ENCODE data around the gene CARD19.

The CARD19 gene

DNA sequence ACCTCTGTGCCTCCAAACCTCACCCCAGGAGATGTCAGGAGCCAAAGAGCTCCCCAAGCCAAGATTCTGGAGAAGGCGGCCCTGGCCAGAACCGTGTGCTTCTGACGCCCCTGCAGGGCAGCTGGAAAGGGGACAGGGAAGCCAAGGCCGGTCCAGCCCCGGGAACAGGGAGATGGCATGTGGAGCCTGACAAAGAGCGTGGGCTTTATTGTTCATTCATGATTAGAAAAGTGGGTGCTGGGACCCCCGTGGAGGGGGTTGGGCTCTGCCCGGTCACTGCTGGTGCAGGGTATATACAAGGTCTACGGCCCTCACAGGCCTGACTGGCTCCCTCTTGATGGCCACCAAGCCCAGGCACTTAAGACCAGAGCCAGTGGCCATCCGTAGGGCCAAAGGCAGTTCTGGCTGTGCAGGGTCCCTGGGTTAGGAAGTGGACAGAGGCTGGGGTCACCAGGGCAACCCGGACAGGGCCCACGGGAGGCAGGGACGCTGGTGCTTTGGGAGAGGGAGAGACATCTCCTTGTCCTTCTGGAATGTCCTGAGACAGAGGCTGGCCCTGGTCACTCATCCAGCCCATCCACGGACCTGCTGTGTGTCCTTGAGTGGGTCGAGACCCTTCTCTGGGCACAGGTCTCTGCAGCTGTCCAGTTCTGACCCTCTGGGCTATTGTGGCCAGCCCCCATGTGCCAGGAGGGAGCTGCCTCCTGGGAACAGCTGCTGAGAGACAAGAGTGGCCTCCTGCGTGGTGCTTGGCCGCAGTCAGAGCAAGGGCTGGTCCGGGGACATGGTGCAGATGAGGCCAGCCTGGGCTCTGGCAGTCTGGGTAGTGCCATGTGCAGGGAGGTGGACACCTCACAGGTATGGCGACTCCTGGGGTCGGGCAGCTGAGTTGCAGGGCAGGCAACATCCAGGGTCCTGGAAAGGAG is 25.6 kb downstream of the CARD19 start:
- DNase-seq: no peak

- no peak for DNase-seq
Measured at GRCh38 chr9:93122721-93123221, 26.8 kb downstream of the CARD19 start.

DNA sequence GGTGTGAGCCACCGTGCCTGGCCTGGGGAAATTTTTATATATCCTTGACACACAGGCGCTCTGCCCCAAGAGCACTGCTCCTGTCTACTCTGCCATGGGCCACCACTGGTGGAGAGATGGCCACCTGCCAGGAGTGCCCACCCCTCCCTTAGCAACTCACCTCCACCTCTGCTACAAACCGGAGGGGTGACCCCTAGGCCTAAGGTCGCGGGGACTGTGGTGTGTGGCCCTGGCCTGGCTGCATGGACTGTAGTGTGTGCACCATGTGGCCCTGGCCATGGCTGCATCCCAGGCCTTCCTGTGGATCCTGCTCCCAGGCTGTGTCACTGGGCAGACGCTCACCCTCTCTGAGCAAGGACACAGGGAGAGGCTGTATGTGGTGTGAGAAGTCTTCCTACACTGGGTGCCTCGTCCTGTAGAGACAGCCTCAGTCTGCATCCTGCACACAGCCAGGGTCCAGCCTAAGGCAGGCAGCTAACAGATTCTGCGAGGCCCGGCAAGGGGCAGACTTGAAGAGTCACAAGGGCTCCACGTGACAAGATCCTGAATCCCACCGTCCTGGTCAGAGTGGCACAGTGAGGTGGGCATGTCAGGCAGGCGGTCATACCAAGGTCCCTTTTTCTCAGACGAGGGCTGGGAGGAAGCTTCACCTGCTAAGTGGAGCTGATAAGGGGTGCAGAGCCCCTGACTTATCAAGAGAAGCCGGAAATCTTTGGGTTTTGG is 27.7 kb downstream of the CARD19 start:
- no peak for DNase-seq

GRCh38 chr9:93124793-93125192 is 28.8 kb downstream of the CARD19 start:
- DNase-seq: no peak

DNA sequence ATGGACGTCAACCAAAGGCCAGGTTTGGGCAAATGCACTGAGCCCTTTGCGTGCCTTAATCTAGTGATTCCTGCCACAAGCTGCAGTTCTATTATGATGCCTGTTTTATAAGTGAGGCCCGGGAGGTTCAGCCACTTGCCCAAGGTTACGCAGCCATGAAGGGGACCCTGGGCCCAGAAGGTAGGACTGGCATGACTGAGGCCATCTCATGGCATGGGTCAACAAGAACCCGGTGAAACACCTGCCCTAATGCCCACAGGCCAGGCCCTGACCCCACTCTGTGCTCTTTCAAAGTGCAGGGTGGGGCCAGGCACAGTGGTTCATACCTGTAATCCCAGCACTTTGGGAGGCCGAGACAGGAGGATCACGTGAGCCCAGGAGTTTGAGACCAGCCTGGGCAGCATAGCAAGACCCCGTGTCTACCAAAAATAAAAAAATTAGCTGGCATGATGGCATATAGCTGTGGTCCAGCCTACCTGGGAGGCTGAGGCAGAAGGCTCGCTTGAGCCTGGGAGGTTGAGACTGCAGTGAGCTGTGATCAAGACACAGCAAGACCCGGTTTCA is 29.4 kb downstream of the CARD19 start:
- DNase-seq: no peak

- no peak for DNase-seq
Measured at GRCh38 chr9:93126151-93126781, 30.2 kb downstream of the CARD19 start.

- no peak for DNase-seq
Measured at GRCh38 chr9:93126825-93127368, 30.9 kb downstream of the CARD19 start.

DNA sequence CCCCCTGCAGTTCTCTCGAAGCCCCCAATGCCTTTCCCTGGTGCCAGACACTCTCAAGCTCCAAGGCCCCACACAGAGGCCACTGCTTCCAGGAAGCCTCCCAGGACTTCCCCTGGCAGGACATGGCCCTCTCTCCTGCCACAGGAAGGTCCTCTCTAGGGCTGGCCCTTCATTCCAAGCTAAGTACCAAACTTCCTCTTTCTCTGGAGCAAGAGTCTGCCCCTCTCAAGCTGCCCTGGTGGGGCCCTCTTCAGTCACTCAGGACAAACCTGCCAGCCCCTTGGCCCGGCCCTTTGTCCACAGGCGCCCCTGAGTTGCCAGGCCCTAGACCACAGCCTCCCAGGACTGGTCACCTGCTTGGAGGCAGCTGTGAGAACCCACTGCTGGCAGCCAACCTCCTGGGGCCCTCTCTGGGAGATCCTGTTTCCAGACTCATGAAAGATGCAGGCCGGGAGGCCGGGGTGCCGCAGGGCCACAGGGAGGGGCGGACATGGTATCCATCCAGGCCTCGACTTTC is 31.4 kb downstream of the CARD19 start:
- no peak for DNase-seq

- no peak for DNase-seq
Measured at GRCh38 chr9:93128011-93128714, 32.1 kb downstream of the CARD19 start.

DNA sequence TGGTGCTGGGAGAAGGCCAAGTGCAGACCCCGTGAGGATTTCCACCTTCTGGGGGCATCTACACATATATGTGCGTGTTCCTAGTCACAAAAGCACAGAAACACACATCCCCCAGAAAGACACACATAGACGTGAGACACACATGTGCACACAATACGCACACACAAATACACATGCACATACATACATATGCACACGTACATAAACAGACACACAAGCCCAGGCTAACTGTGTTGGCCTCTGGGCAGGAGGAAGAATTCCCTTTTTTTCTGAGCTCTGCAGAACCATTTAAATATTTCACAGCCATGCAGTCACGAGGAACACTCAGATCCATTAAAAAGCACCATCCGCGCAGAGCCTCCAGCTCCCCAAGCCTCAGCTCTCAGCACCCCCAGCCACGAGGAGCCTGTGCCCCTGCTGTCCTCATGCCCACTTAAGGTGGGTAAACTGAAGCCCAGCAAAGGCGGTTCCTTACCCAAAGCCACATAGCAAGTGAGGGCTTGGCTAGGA is 32.8 kb downstream of the CARD19 start:
- no peak for DNase-seq

- no peak for DNase-seq
Measured at GRCh38 chr9:93129286-93129685, 33.3 kb downstream of the CARD19 start.

DNA sequence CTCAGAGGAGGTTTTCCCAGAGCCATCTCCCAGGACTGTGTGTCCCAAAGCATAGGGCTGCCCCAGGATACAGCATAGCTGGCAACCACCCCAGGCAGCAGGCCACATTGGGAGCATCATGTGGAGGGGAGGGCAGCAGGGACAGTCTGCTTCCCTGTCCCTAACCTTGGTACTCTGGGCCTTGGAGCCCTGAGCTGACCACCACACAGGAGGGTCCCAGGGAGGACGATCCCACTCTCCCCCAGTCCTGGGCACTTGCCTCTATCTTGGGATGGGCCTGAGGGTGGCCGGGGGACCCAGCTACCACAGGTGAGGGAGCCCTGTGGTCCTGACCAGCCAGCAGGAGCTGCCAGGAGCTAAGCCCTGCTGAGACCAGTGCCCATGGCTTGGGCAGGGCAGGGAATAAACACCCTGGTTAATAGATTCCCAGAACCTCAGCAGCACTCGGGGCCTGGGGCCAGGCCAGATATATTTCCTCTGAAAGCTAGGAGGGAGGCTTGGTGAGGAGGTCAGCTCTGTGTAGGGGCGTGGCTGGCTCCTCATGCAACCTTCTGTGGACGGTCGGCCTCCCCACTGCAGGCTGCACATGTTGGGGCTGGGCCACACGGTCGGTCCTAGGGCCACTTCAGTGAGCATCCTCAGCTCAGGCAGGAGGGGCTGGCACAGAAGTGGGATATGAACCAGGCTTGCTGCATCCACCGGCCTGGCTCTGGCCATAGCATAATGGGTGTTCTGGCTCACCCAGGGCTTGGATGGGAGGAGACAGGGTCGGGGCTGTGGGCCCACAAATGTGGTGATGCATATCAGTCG is 33.9 kb downstream of the CARD19 start:
- DNase-seq: no peak

DNA sequence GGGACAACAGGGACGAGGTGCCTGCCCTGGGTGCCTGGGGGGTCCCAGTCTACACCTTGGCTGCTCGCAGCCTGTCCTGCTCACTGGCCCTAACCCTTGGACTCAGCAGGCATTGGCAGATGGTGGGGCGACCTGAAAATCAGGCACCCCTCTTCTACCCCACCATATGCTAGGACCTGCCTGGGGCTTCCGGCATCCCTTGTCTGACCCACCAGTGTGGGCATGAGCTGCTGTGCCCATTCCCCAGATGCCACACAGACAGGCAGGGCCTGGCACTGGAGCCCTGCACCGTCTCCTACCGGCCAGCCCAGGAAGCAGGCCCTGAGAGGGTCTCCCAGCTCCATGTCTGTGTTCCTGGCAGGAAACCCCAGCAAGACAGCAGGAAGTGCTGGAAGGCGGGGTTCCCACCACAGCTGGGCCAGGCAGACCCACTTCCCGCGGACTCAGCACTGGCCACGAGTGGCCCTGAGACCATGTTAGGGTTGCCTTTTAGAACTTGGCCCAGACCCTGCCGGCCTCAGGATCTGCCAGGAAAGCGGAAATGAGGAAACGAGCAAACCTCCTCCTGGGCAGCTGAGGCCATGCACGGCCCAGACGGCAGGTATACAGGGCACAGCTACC is 35.0 kb downstream of the CARD19 start:
- no peak for DNase-seq

DNA sequence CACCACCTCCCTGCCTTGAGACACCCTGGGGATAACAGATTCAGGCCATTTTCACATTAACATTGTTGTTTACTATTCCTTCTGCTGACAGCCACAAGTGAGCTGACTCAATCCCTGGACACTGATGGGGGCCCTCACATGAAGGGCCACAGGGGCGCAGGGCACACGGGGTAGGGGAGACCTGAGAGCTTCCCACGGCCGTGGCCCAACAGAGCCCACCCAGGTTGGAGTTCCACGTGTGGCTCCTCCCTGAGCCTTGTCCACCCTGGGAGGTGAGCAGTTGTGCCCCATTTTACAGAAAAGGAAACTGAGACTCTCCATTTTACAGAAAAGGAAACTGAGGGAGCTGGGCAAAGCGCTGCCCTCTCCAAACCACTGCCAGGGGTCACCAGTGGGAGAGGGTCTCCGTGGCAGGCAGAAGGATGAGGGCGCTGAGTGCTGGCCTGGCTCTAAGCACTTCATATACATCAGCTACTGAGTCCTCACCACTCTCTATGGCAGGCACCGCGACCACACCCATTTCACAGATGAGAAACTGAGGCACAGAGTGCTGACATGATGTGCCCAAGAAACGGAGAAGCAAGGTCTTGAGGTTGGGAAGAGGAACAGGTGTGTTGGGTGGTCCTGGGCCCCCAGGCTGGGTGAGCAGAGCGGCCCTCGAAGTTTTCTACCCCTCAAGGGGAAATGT is 35.7 kb downstream of the CARD19 start:
- no peak for DNase-seq

DNA sequence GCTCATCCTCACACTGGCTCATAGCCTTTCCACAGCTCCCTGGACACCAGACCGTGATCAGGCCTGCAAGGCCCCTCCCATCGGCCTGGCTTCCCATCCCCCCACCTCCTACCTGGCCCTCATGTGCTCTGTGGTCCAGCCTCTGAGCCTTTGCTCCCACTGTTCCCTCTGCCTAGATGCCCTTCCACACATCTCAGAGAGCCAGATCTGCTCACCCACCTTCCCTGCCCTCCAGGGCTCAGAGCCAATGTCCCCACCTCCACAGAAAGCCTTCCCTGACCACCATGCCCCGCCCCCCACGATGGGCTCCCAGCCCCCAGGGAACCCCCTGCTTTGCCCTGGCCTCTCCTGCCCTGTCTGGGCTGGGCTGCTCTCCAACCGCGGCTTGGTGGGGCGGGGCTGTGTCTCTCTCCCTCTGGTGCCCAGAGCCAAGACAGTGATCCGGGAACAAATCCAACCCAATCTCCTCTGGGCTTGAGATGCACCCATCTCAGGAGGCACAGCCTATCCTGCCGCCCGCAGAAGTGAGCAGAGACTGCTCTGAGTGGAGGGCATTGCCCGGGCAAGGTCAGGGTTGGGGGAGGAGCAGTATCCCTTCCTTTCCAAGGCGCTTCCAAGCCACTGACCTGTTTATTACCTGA is 36.4 kb downstream of the CARD19 start:
- DNase-seq: no peak

GRCh38 chr9:93132946-93133680 is 37.1 kb downstream of the CARD19 start:
- peak; percentile 62 for DNase-seq

DNA sequence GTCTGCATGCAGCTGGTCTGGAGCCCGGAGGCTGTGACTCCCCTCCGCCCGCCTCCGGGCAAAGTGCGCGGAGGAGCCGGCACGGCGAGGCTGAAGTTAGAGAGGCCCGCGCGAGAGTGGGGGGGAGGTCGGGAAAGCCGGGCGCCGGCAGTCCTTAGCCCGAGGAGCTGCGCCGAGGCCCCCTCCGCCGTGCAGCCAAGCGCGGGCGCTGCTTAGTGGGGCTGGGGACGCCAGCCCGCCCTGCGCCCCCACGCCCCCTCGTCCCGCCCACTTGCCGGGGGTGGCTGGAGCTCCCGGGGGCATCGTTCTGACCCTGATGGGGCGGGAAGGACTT is 37.6 kb downstream of the CARD19 start:
- DNase-seq: no peak

DNA sequence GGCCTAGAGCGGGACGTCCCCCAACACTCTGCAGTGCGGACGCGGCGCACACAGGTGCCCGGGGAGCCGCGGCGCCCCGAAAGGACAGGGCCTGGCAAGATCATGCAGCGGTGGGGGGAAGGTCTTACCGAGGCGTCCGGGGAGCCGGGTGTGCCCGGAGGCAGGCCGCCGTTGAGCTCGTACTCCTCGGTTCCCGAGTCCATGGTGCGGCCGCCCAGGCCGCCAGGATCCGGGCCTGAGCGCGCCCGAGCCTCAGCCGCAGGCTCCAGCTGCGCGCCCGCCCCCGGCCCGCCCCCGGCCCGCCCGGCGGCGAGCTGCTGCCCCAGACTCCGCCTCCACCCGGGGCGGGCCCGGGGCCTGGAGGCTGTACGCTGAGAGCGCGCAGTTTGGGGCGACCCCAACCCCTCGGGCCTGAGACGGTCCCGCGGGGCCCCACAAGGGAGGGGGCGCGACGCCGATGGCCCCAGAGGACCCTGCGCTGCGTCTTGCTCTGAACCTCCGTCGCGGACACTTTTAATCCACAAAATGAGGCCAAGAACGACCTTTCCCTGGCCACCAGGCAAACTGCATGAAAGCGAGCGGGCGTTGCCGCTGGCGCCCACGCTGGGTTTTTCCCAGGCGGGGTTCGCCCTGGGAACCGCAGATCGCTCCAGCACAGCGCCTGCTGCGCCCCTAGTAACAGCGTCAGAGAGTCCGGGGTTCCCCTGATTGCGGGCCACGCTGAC is 38.2 kb downstream of the CARD19 start, which contains the start of gene NINJ1:
NINJ1 (minus strand) TSS at position 237 of the 725 bp plus-strand sequence; CDS start at position 203, 34 bp downstream.
- peak; percentile 92 for DNase-seq
